ENCODE data around the gene FAT1. TPM values are rescaled to one million over a fixed set of nuclear protein-coding genes. Genes with fewer than 3 reads are reported as not detected.
A peak's percentile ranks its signal among the peaks of the same experiment; 100 is the strongest.
"Not testable (repeated sequence)": the region's sequence is repeated elsewhere in the genome, so short reads cannot be mapped to it uniquely, and the experiment has no call there.

The FAT1 gene
- total and polyA plus RNA-seq, 9 of the 15 experiments (the other 6 are each of a cell fraction or from before 2014, with no cell fraction given), result 6.0 to 38.4 (median 21.4) TPM

DNA sequence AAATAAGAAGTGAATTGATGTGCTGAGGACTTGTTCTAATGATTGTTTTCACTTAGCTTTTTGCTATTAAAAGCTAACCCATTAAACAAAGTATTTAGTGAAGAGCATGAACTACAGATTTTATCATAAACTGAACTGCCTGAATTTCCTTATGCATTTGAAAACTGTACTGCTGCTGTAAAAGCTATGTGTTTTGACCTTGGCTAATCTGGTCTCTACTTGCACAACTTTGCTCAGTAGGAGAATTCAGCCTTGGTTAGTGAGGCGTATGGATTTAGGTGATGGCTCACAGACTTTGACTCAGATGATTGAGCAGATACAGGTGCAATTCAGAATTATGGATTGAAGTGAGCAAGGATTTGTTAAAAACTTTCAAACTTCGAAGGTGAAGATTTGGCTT is 38.7 kb upstream of the FAT1 start (continued):
- TF ChIP-seq, protein P1, sequence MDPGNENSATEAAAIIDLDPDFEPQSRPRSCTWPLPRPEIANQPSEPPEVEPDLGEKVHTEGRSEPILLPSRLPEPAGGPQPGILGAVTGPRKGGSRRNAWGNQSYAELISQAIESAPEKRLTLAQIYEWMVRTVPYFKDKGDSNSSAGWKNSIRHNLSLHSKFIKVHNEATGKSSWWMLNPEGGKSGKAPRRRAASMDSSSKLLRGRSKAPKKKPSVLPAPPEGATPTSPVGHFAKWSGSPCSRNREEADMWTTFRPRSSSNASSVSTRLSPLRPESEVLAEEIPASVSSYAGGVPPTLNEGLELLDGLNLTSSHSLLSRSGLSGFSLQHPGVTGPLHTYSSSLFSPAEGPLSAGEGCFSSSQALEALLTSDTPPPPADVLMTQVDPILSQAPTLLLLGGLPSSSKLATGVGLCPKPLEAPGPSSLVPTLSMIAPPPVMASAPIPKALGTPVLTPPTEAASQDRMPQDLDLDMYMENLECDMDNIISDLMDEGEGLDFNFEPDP (CRISPR knock-in tag; IDR thresholded peaks at IDR 0.05), result no peak
- TF ChIP-seq BRD4 (IDR thresholded peaks at IDR 0.05), result no peak

DNA sequence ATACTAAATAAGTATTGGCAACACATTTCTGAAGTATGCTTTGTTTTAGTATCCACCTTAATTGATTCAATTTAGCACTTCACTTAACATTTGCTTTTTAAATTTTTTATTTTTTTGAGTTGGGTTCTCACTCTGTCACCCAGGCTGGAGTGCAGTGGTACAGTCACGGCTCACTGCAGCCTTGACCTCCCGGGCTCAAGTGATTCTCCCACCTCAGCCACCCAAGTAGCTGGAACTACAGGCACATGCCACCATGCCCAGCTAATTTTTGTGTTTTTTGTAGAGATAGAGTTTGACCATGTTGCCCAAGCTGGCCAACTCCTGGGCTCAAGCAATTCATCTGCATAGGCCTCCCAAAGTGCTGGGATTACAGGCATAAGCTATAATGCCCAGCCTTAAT is 38.3 kb upstream of the FAT1 start:
- ATAC-seq; H3K4me2 ChIP-seq (ENCODE audit: insufficient read depth, low read length); H3K27ac ChIP-seq (ENCODE audit: extremely low read depth, low read depth, low read length); H3K9me1 ChIP-seq (ENCODE audit: control insufficient read depth, insufficient read depth, low read length); H2AFZ ChIP-seq (ENCODE audit: low read depth, low read length); H3K36me3 ChIP-seq (ENCODE audit: control insufficient read depth, insufficient read depth, low read length); in situ Hi-C loops (cut with MboI); H3K27me3 ChIP-seq (ENCODE audit: control insufficient read depth in 2 of 2, insufficient read depth in 2 of 2, low read length in 2 of 2); H4K20me1 ChIP-seq (replicated peaks; ENCODE audit: control insufficient read depth, insufficient read depth, low read length); H3K4me3 ChIP-seq; DNase-seq (ENCODE audit: extremely low read depth in 1 of 4, low spot score in 3 of 4); BruUV-seq (replicated peaks); intact Hi-C loops (cut with micrococcal nuclease); H3K4me1 ChIP-seq (replicated peaks in 1 of 2; ENCODE audit: control insufficient read depth in 2 of 2, insufficient read depth in 2 of 2, low read length in 2 of 2); H3K9me3 ChIP-seq (replicated peaks; ENCODE audit: control insufficient read depth, insufficient read depth, low read depth, low read length); CTCF ChIA-PET (ENCODE audit: low intra/inter-chr PET ratio); H3K9ac ChIP-seq (ENCODE audit: insufficient read depth in 1 of 2, low read depth in 2 of 2, low read length in 2 of 2); FAIRE-seq: not testable (repeated sequence)
- peaks cover 47% of the 10 kb centered on the region for H3K79me2 ChIP-seq (ENCODE audit: control insufficient read depth, insufficient read depth, low read length)
- 37% methylated on average over 2 of the region's 2 CpGs for WGBS (ENCODE audit: insufficient coverage, low coverage, missing lambda C conversion rate)
- POLR2A ChIA-PET, result interaction anchor here (0.7 to 1.0 kb wide), 2 partner anchors 47 to 272 kb away, joined by 3 read pairs; no protein-coding TSS in a partner anchor

- ChIA-PET POLR2A (interaction anchor here (0.7 kb wide), 1 partner anchor 273 kb away, joined by 3 read pairs; no protein-coding TSS in a partner anchor), CTCF (ENCODE audit: low intra/inter-chr PET ratio) (no interaction called here)
- TF ChIP-seq RFX1 (IDR thresholded peaks at IDR 0.05) (0 out of 2 replicates have a peak, but pooled peaks have one; percentile 5), ZNF445 (CRISPR knock-in tag; IDR thresholded peaks at IDR 0.05; ENCODE audit: low read depth) (no peak), DNMT1 (IDR thresholded peaks at IDR 0.05) (no peak)
- H4K20me1 ChIP-seq (replicated peaks; ENCODE audit: control insufficient read depth, insufficient read depth, low read length), result no peaks in the 10 kb centered on the region
- BruUV-seq (replicated peaks), result no TSS peak
- in situ Hi-C loops (cut with MboI), result no loop called here
- H3K27me3 ChIP-seq (ENCODE audit: control insufficient read depth in 2 of 2, insufficient read depth in 2 of 2, low read length in 2 of 2), result no peaks in the 10 kb centered on the region
- peaks cover 48% of the 10 kb centered on the region for H3K79me2 ChIP-seq (ENCODE audit: control insufficient read depth, insufficient read depth, low read length)
- H3K9me1 ChIP-seq (ENCODE audit: control insufficient read depth, insufficient read depth, low read length), result no peaks in the 10 kb centered on the region
- DNase-seq (ENCODE audit: extremely low read depth in 1 of 4, low spot score in 3 of 4) (no peak), FAIRE-seq (no peak), ATAC-seq (no peak)
- H2AFZ ChIP-seq (ENCODE audit: low read depth, low read length), result no peak overlapping the region
- H3K9ac ChIP-seq (ENCODE audit: insufficient read depth in 1 of 2, low read depth in 2 of 2, low read length in 2 of 2), result no peak overlapping the region
- 30% methylated on average over 3 of the region's 3 CpGs for WGBS (ENCODE audit: insufficient coverage, low coverage, missing lambda C conversion rate)
- H3K4me3 ChIP-seq, result no peak overlapping the region
- H3K9me3 ChIP-seq (replicated peaks; ENCODE audit: control insufficient read depth, insufficient read depth, low read depth, low read length), result no peaks in the 10 kb centered on the region
- H3K27ac ChIP-seq (ENCODE audit: extremely low read depth, low read depth, low read length), result no peak overlapping the region
- peaks cover 3 to 10% of the 10 kb centered on the region in 2 experiments; a peak in 3 of 5 replicates for H3K4me1 ChIP-seq (replicated peaks in 1 of 2; ENCODE audit: control insufficient read depth in 2 of 2, insufficient read depth in 2 of 2, low read length in 2 of 2)
- peaks cover 11% of the 10 kb centered on the region; the same call in 2 of the 3 replicates for H3K36me3 ChIP-seq (ENCODE audit: control insufficient read depth, insufficient read depth, low read length)
- peak overlapping the region; percentile 56; the same call in 1 of the 2 replicates for H3K4me2 ChIP-seq (ENCODE audit: insufficient read depth, low read length)
- intact Hi-C loops (cut with micrococcal nuclease), result no loop called here
Measured at GRCh38 chr4:186761393-186761792, 37.7 kb upstream of the FAT1 start.
